Measurements from ENCODE around the gene MCAM.

MCAM gene

GRCh38 chr11:119306373-119306890 is 10.5 kb downstream of the MCAM start:
- DNase-seq, result no peak

DNA sequence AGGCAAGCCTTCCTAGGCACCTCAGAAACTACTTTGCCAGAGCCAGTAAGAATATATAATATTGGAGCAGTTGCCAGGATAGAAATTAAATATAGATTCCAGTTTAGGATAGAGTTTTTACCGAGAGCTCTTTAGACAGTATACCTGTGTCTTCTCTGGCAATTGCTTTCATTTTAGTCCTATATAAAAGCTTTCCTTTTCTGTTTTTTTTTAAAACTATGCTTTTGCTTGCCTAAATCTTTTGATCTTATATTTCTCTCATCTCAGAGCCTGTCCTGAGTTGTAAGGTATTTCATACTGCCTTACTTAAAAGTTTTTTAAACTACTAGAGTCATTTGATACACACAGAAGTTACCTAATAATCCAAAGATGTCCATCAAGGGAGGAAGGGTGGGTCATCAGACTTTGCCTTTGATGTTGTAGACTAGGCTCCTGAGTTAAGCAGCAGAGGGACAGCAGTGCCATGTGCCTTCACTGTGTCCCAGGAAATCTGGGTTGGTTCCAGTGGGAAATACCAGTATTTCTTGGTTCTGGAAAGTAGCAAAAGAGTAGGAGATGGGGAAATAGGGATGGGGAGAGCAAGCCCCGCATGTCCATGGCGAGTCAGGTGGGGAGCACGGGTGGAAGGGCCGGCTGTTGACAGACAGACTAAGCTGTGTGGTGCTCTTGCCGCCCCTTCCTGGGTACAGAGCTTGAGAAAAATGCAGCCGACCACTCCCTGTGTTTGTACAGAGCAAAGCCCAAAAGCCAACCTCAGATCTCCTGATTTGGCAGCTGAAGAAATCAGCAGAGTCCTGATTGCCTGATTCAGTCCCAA is 11.2 kb downstream of the MCAM start:
- no peak for DNase-seq

GRCh38 chr11:119303227-119303718 is 13.7 kb downstream of the MCAM start:
- DNase-seq, result no peak

GRCh38 chr11:119300198-119300964 is 16.5 kb downstream of the MCAM start:
- DNase-seq, result peak in 1 of 3 experiments; percentile 16

DNA sequence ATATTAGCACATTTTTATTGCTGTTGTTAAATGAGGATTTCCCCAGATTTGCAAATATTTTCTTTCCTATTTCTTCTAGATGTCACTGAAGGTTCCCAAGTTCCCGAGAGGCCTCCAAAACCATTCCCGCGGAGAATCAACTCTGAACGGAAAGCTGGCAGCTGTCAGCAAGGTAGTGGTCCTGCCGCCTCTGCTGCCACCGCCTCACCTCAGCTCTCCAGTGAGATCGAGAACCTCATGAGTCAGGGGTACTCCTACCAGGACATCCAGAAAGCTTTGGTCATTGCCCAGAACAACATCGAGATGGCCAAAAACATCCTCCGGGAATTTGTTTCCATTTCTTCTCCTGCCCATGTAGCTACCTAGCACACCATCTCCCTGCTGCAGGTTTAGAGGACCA is 17.5 kb downstream of the MCAM start:
- no peak for DNase-seq

GRCh38 chr11:119298726-119299125 is 18.2 kb downstream of the MCAM start:
- no peak for DNase-seq

- no peak for DNase-seq
These were observed 19.0 kb downstream of the MCAM start for GRCh38 chr11:119297938-119298337.

DNA sequence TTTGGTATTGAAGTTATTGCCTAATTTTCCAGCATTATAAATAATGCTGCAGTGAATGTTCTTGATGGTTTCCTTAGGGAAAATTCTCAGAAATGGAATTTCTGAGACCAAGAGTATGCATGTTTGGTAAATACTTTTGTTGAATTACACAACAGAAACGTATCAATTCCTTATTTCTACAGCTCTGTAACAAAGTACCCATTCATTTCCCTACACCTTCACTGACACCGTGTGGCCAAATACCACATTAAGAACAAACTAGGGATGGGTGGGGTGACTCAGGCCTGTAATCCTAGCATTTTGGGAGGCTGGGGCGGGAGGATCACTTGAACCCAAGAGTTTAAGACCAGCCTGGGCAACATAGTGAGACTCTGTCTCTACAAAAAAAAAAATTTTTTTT is 21.8 kb downstream of the MCAM start:
- no peak for DNase-seq

DNA sequence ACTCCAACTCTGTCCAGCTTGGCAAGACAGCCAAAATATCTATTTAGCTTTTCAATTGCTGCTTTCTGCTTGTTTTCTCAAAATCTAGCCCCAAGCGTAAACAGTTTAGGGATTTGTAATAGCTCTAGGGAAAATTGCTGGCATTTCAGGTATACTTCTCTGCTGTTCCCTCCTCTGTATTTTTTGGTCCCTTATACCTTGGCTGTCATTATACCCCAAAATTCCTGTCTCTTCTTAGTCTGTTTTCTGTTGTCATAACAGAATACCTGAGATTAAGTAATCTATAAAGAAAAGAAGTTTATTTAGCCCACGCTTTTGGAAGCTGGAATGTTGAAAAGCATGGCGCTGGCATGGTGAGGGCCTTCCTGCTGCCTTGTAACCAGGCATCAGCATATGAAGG is 23.5 kb downstream of the MCAM start:
- no peak for DNase-seq

DNA sequence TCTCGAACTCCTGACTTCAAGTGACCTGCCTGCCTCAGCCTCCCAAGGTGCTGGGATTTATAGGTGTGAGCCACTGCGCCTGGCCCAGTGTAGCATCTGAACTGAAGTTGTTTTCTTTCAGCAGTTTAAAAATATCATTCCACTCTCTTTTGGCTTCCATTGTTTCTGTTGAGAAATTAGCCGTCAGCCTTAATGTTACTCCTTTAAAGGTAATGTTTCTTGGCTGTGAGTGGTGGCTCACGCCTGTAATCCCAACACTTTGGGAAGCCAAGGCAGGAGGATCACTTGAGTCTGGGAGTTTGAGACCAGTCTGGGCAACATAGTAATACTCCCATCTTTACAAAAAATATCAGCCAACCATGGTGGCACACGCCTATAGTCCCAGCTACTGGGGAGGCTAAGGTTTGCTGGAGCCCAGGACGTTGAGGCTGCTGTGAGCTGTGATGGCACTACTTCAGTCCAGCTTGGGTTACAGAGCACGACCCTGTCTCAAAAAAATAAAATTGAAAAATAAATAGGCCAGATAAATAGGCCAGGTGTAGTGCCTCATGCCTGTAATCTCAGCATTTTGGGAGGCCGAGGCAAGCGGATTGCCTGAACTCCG is 25.9 kb downstream of the MCAM start:
- no peak for DNase-seq

GRCh38 chr11:119288219-119288618 is 28.7 kb downstream of the MCAM start:
- DNase-seq, result no peak

GRCh38 chr11:119285431-119285830 is 31.5 kb downstream of the MCAM start:
- DNase-seq, result no peak

DNA sequence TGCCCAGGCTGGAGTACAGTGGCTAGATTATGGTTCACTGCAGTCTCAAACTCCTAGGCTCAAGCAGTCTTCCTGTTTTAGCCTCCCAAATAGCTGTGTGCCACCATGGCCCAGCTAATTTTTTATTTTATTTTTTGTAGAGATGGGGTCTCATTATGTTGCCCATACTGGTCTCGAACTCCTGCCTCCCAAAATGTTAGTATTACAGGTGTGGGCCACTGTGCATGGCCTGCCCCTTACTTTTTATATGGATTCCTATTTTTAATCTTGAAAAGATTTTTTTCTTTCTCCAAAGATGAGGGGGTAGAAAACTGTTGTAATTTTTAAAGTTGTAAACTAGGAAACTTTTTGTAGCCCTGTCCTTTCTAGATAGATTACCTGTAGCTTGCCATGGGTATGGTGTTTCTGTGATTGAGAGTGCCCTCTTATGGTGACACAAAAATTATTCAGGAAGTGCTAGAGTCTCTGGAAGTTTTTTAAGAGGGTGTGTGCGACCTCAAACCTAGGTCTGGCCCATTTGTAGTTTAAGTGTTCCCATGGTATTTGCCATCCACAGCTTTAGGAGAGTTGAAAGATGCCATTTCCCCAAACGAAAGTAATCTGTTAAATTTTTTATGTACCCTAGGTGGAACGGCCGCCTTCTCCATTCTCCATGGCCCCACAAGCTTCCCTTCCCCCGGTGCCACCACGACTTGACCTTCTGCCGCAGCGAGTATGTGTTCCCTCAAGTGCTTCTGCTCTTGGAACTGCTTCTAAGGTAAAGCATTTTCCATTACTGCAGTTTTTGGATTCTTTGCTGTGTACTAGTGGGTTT is 32.4 kb downstream of the MCAM start:
- DNase-seq, result peak; percentile 1 to 56 (median 12)

- DNase-seq, result no peak
These were observed 34.4 kb downstream of the MCAM start for GRCh38 chr11:119282495-119282894.

- DNase-seq, result no peak
These were observed 39.3 kb downstream of the MCAM start for GRCh38 chr11:119277660-119278059.

GRCh38 chr11:119273721-119274120 is 43.2 kb downstream of the MCAM start:
- no peak for DNase-seq

DNA sequence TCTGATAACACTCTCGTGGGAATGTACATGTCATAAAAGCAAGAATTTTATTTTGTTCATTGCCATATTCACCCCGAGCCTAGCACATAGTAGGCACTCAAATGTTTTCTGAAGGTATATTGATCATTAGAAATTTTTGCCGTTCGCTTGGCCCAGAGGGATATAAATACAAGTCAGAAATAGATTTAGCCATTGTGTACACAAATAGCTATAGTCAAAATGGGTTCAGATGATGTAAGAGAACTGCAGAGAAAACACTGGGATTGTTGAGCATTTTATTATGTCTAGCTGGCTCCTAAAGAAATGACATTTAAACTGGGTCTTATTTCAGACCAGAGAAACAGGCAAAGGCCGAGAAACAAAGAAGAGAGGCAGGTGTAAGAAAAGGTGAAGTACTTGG is 49.3 kb downstream of the MCAM start:
- no peak for DNase-seq

GRCh38 chr11:119266517-119267255 is 50.2 kb downstream of the MCAM start:
- DNase-seq, result no peak

DNA sequence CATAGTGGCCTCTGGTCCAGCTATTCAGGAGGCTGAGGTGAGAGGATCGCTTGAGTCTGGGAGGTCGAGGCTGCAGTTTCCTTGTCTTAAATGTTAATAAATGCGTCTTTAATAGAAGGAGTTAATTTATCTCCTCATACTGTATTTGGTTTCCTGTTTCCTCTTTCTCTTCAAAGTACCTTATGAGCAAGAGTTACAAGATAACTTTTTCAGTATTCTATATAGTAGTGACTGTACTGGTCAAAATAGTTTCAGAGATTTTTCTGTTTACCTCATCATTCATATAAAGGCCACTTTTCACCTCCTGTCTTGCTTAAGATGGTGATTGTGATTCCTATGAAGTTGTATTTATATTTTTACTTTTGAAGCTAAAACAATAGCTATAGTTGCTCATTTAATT is 50.9 kb downstream of the MCAM start:
- DNase-seq, result no peak

DNA sequence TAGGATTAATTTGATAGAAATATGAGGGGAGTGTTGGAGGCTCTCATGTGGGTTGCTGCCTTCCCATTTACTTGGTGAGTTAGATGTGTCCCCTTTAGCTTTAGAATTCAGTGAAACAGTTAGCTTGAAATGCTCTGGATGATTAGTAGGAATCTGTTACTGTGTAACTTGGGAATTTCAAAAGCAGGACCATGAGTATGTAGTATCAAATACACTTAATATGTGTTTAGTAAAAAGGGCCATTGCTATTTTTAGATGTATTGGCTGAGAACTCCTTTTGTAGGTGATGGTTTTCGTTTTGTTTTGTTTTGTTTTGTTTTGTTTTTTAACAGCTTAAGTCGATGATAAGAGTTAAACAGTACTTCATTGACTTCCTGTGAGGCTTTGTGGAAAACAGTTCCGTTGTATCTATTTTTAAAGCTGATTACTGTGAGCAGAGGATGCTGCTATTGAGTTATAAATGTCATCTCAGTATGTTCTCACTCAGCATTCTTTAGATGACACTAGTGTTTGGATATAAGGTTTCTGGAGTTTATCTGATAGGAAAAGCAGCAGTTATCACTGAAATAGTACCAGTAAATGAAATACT is 53.5 kb downstream of the MCAM start:
- DNase-seq, result no peak

GRCh38 chr11:119262668-119263351 is 54.1 kb downstream of the MCAM start:
- no peak for DNase-seq

All from NCI-H1417 (cell line).